DMS153 (cell line): Measurements from ENCODE around the gene ITK.

Experiments used
- DNase-seq: peaks from one replicate; lab custom pipeline; 2025; lab: John Stamatoyannopoulos, UW

Gene ITK

DNA sequence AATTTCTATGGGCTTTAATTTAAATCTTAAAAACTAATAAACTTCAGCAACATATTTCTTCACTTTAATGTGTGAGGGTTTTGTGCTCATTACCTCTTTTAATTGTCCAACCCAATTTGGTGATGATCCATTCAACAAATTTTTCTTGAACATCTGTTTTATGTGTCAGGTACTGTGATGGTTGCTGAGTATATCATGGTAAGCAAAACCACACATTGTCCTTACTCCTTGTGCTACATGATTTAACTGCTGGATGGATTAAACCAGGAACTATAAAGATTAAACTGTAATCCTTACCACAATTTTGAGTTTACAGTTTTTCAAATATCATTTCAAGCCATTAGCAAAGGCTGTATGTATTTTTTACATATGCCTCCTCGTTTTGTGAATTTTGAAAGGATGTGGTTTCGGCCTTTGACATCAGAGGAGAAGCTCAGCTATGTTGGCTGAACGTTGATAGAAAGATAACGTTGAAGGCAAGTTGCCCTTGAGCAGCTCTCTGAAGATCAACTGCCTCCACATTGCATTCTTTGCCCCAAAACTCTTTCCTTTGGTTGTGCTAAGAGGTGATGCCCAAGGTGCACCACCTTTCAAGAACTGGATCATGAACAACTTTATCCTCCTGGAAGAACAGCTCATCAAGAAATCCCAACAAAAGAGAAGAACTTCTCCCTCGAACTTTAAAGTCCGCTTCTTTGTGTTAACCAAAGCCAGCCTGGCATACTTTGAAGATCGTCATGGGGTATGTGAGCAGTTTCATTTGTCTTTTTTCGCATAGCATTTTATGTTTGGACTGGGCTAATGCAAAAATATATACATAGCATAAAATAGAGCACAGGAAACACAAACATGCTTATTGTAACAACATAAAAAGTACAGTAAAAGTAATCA lies at the start of gene ITK:
TSS of gene ITK (plus strand) at position 467 of the 891 bp plus-strand sequence. CDS start at position 605, 138 bp downstream.
- DNase-seq: no peak

DNA sequence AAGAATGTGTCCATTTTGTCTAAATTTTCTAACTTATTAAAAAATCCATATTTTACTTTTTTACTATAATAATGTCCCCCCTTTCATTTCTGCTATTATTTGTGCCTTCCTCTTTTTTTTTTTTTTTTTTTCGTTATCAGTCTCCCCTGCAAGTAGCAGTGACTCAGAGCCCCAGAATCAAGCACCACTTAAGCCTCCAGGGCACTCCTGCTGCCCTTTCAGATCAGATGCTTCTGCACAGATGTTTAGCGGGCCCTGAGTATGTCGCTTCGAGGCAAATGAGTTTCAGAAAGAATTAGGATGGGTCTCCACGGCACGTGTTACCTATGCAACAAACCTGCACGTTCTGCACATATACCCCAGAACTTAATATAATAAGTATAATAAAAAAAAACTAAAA lies 49.7 kb upstream of the ITK start:
- no peak for DNase-seq

DNA sequence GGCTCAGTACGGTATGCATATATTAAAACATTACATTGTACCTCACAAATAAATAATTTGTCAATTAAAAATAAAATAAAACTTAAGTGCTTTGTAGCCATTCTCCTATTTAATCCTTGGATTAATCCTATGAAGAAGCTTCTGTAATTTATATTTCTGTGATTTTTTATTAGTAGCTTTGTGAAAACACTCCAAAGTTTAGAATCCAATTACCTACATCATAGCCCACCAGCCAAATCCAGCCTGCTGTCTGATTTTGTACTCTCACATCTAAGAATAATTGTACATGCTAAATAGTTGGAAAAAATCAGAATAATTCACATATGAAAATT lies 48.4 kb upstream of the ITK start:
- DNase-seq: no peak

DNA sequence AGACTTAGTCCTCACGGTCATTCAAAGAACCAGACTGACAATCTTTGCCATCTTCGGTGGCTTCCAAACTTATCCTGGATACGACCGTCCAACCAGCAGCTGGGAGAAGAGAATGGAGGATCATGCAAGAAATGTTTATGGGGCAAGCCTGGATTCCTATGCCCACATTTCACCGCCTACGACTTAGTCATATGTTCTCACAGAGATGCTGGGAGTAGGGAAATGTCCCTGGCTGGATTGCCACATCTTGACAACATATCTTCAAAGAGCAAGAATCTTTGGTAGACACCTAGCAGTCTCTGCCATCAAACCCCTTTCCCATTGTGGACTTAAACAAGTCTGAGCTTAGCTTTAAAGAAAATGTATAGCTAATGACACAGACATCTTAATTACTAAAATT lies 42.9 kb upstream of the ITK start:
- DNase-seq: no peak

DNA sequence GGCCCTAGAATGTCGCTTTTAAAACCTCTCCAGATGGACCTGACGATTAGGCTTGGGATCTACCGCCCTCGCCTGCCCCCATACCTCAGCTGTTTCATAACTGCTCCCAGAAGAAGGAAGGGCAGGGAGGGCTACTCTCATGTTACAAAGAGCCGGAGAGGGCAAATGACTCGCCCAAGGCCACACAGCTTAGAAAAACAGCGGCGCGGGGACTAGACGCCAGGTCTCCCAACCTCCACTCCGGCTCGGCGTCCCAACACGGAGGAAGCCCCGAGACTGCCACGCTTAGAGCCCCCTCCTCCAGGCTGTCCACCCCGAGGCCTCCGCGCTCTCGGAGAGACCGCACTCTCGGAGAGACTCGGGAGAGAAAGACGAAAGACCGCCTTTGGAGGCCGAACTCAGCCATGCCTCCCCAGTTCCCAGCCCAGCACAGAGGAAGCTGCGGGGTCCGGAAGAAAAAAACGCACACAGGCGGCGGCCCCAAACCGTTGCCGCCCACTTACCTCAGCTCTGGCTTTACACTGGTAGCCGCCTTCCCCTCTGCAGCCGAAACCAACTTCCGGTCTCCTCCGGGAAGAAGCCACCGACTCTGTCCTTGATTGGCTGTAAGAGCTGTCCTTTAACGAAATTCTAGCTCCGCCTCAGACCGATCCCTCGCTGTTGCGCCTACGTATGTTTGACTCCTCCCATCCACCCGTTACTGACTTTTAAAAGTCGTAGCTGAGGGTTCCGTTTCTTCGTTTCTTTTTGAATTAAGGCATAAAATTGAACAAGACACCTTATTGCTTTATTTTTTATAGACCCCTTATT lies 38.1 kb upstream of the ITK start, which contains the start of gene MED7:
TSS of gene MED7 (minus strand) at position 549 of the 810 bp plus-strand sequence. CDS start 3,434 bp downstream, outside the sequence.
- peak; percentile 88 for DNase-seq

DNA sequence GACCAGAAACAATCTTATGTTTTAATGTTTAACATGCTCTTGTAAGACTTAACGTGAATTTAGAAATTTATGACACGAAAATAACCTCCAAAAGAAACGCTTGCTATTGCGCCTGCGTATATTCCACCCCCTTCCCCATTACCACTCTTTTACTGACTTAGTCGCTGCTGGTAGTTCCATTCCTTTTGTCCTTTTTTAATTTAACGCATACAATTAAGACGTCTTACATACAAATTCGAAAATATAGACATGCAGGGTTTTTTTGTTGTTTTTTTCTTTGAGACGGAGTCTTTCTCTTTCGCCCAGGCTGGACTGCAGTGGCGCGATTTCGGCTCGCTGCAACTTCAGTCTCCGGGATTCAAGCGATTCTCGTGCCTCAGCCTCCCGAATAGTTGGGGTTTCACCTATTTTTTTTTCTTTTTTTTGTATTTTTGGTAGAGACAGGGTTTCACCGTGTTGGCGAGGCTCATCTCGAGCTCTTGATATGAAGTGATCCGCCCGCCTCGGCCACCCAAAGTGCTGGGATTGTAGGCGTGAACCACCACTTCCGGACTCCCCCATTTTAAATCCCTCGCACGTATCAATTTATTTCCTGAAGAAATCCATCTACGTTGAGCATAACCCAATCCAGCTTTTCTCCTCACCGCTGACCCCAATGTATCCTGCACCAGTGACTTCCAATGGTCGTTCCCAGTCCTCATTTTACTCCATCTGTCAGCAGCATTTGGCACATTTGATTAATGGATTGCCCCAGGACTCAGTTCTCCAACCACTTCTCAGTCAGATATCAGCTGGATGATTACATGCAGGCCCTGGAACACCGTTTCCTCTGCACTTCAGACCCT lies 37.3 kb upstream of the ITK start:
- no peak for DNase-seq

DNA sequence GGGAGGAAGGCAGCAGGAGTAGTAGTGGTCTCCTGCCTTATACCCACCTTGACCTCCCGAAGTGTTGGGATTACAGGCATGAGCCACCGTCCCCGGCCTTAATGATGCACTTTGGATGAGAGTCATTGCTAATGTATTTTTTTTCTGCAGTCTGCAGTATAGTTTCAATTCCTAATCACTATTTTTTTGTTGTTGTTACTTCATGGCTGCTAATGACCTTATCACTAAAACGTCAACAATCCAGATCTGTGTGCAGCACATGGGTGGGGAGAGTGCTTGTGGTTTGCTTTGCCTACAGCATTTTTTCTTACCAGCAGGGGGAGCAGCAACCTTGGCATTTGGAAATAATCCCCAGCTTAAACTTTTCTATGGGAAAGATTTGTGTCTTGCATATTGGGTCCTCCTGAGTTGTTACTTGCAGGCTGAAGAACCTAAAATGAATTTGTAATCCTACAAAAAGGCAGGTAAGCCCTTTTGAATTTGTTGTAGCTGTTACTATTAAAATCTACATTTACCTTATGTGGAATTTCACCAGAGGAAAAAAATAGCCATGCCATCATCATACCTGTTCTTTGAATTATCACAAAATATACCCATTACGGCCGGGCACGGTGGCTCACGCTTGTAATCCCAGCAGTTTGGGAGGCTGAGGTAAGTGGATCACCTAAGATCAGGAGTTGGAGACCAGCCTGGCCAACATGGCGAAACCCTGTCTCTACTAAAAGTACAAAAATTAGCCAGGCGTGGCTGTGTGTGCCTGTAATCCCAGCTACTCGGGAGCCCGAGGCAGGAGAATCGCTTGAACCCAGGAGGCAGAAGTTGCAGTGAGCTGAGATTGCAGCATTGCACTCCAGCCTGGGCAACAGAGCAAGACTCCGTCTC lies 31.7 kb upstream of the ITK start:
- peak; percentile 0 for DNase-seq

DNA sequence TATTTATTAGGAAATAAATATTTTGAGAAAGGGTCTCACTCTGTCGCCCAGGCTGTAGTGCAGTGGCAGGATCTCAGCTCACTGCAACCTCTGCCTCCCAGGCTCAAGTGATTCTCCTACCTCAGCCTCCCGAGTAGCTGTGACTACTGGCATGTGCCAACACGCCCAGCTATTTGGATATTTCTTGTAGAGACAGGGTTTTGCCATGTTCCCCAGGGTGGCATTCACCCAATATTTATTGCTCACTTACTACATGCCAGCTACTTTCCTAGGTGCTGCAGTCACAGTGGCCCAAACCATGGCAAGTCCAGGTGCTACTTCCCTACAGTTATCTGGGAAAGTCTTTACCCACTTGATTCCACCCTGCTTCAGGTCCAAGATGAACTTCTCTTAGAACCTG lies 29.6 kb upstream of the ITK start:
- no peak for DNase-seq

DNA sequence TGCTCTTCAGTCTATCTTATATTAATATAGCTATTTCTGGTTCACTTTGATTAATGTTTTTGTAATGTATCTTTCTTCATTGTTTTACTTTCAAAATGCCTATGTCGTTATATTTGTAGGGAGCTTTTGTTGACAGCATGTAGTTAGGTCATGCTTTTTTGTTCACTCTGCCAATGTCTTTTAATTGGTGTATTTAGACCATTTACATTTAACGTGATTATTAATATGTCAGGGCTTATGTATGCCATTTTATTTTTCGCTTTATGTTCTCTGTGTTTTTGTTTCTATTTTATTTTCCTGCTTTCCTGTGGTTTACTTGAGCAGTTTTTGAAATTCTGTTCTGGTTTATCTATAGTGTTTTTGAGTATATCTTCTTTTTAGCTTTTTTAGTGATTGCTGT lies 25.3 kb upstream of the ITK start:
- no peak for DNase-seq

DNA sequence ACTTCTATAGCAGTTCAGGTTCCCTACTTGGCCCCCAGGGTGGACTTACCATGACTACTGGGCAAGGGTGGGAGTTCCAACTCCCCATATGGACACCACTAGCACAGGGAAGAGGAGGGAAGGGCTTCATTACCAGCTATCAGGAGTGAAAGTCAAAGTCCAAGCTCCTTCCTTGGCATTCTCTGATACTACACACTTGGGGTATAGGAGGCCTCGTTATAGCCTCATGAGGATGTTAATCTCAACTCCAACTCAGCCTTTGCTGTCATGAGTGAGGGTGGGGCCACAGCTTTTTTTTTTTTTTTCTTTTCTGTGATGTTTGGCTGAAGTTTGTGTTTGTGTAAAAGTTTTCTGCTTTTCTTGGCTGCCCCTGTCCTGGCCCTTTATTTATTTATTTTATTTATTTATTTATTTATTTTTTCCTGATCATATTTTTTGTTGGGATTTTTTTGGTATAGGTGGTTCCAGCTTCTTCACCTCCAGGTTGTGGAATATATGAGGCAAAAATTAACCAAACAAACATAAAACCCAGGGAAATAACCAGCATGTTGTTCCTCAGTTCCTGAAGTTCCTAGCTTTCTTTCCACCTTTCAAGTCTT lies 23.2 kb upstream of the ITK start:
- no peak for DNase-seq

DNA sequence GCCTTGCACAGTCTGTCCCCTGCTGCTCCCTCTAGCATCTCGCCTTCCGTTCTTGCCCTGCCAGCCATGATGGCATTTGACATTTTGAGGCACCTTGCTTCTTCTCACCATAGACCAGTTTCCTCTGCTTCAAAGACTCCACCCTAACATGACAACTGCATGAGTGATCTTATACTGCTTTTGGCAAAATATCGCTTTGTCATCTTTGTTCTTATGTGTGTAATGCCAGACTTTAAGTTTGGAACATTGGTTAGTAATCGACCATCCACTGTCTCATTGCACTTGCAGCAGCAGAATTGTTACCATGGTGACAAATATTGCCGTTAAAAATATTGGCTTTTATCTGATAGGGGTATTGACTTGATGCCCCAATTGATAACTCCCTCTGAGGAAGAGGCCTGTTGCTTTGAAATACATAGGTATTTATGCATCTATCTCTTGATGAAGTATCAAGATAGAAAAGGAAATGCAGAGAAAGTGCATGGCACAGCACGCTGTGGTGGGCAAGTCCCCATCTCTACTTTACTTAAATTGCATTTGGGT lies 21.4 kb upstream of the ITK start:
- DNase-seq: no peak

DNA sequence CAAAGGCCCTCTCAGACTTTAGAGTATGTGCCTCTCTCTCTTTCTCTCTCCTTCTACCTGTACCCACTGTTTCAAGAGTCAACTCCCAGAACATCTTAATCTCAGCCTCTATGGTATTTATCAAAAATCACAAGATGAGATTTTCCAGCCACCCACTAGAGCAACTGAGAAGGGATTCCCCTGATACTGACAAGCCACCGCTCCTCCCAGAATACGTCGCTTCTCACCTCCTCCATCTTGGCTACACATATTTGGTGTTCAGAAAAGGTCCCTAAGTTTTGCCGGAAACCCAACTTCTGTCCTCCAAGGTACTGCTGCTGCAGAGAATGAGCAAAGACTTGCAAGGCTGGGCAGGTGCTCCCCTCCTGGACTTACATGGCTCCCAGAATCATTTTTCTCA lies 20.6 kb upstream of the ITK start:
- no peak for DNase-seq

DNA sequence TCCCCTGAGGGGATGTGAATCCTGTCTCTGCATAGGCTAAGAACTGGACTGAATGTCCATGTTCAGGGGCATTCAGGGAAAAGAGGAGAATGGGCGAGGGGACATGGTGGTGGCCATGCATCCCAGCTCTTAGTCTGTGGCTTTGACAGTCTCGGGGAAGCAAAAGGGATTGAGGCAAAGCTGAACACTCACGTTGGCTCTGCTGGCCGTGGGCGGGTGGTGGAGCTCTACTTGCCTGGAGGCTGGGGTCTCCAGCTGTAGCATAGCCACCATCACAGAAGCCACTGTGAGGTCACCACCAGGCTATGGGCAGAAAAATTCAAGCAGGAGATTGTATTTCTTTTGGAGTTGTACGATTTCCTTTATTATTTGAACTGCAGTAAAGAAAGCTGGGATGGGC lies 18.6 kb upstream of the ITK start:
- no peak for DNase-seq

DNA sequence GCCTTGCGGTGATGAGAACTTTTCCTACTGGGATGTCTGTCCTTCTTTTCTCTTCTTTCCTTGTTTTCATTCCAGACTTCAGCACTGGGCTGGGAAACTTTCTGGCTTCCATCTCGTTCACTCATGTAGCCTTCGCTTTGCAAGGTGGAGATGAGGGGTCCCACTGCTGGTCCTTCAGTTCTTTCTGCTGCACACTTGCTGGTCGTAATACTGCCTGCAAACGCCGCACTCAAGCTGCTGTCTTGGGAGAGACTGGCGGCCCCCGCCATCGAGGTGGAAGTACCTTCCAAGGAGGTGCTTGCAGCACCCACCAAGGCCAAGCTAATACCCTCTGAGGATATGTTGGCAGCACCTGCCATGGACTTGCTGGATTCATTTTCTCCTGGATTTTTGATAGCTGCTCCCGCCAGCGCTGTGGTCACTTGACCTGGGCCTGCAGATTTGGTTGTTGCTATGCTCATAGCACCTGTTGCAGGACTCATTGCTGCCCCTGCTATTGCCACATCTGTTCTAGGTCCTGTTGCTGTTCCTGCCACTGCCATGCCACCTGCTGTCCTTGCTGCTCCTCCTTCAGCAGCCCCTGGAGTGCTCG lies 17.6 kb upstream of the ITK start:
- DNase-seq: no peak

DNA sequence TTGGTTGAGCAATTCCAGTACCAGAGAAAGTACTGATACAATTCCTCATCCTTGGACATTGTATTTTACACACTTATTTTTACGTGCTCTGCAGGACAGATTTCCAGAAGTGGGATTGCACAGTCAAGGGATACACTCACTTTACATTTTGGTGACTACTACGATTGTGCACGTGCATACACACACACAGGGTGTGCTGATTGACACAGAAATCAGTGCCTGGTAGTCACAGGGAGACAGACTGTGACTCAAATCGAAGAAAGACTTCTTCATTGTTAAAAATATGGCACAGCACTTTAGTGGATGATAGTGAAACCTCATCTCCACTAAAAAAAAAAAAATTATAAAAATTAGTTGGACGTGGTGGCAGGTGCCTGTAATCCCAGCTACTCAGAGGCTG lies 16.1 kb upstream of the ITK start:
- DNase-seq: no peak

DNA sequence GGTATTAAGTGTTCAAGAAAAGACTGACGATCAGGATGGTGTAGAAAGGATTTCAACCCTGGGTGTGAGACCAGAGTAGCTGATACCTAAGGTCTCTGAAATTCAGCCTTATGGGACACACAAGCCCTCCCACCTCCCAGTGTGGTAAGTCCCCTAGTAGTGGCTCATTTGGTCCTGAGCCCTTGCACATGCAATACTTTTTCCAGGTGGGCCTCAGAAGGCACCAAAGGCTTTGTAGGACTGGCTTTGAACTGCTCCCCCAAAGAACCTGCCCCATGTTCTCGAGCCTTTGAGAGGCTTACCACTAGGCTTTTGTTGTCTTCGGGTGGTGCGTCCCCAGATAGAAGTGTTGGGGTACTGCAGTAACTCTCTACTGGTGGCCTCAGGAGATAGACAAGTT lies 15.4 kb upstream of the ITK start:
- DNase-seq: no peak

DNA sequence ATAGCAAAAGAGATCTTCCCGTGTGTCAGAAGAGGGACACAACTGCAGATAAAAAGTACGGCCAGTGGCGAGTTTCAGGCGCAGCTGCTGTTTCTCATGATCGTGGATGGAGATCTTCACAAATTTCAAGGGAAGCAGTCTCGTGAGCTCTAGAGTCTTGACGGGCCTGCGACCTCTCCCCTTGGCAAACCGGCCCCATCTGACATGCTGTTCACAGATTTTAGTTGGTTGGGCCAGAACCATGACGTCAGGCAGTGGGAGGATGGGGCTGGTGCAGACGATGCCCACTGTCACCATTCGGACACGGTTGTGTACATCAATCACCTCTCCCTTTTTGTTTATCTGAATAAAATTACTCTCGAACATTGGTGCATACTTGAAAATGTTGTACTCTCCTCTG lies 15.0 kb upstream of the ITK start:
- DNase-seq: no peak

DNA sequence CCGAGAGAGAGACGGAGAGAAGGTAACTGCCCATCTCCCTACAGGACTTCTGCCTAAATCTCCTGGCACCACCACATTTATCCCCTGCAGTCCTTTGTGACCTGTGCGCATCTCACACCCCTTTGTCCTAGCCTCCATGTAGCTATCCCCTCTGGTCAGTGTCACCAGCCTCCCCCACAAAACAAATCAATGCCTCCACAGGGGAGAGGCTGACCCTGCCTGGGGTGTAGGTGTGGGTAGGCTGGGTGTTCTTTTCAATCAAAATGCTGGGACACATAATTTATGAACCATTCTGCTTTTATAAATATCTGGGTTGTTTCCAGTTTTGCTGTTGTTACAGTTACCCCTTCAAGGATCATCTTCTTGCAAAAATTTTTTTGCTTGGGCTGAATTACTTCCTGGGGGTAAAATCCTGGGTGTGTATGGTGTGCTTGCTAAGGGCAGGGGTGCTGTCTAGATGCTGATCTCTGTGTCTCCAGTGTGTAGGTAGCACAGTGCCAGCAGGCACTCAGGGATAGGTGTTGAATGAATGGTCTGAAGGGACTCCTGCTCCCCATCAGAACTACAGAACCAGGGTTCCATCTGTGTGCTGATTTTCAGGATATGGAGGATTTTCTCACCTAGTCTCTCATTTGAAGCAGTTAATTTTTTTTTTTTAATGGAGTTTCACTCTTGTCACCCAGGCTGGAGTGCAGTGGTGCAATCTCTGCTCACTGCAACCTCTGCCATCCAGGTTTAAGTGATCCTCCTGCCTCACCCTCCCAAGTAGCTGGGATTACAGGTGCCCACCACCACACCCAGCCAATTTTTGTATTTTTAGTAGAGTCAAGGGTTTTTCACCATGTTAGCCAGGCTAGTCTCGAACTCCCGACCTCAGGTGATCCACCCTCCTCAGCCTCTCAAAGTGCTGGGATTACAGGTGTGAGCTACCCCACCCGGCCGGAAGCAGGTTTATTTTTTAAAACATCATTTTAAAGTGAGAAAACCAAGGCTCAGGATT lies 14.1 kb upstream of the ITK start, which contains the start of gene GARIN3:
TSS of gene GARIN3 (minus strand) at position 51 of the 1,000 bp plus-strand sequence. CDS start 96 bp downstream, outside the sequence.
- DNase-seq: no peak

DNA sequence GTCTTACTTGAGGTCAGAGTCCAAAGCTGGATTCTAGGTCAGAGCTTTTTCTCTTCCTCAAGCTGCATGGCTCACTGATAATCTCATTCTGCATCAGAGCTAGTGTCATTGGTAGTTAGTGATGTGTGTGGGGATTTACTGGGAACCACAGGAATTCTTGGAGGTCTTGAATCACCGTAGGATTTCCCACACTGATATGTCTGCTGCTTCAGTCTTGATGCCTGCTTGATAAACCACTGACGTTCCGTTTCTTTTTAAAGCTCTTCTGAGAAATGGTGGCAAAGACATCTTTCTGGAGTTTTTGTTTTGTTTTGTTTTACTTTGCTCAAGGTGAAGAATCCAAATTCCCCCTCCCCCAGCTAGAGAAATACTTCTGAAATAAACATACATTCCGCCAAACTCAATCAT lies 13.4 kb upstream of the ITK start:
- no peak for DNase-seq
